Lower leg skin (tissue), 4 donors: ENCODE data around the gene SLC38A1. TPM values are rescaled to one million over a fixed set of nuclear protein-coding genes. Genes with fewer than 3 reads are reported as not detected.
"Not testable (repeated sequence)": the region's sequence is repeated elsewhere in the genome, so short reads cannot be mapped to it uniquely, and the experiment has no call there.

ENCODE experiments used
- DNase-seq, 2 donors: peaks; one replicate each; pipeline ENCODE4 v3.0.0-alpha.2; 2019; ENCODE audit warnings: low spot score in 2 of 2
- H3K4me3 ChIP-seq: fragments of 200-600 bp; sonication (generic); 2 replicates; pipeline ENCODE4 v1.5.1; 2017; ENCODE audit warnings: mild to moderate bottlenecking, low read depth; ENCODE audit not compliant: poor library complexity, severe bottlenecking
- POLR2A ChIP-seq, 2 donors: fragments of 450-650 bp; IDR thresholded peaks; one replicate each; pipeline ENCODE4 v1.6.1; 2016 to 2017; ENCODE audit warnings: antibody characterized with exemption in 2 of 2, mild to moderate bottlenecking in 1 of 2, moderate library complexity in 1 of 2
- WGBS, 2 donors: methylation state at CpG; one replicate each; pipeline ENCODE4 v1.1.5; 2018; 5-methylcytosine and 5-hydroxymethylcytosine counted together
- intact Hi-C: fragments of 100-400 bp; cut with DNase I; formaldehyde crosslinking; loops from one replicate; pipeline ENCODE4 v1.15.0; 2023; ENCODE audit warnings: low total_unique reads
- total RNA-seq, 4 donors: library from RNA; depleted of rRNA; stranded (reverse); fragments of >200 nt; gene quantifications; one replicate each; pipeline ENCODE4 v1.1.0, GENCODE V29; 2016
- TF ChIP-seq, protein P1 (sequence below), 3 donors: fragments of 450-650 bp; IDR thresholded peaks; one replicate each; pipeline ENCODE4 v1.5.1; 2016; ENCODE audit warnings: antibody characterized with exemption in 3 of 3, mild to moderate bottlenecking in 3 of 3, moderate library complexity in 2 of 3

Gene SLC38A1
- total RNA-seq, 4 donors from 2014 or later, result 87.3 to 118 (median 102) TPM

DNA sequence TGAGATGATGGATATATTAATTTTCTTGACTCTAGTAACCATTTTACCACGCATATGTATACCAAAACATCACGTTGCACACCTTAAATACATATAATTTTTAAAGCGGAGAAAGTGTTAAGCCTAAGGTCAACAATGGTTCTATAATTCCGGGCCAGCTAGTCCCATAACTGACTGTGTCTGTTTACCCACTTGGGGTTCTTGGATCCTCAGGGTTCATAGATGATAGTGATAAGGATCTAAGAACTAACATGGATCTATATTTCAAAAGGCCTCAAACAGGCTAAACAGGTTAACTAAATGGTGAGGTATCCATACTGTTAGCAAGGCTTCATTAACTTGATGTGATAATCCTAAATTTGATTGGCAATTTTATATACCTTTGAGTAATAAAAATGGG, 9.8 kb downstream of the SLC38A1 start:
- intact Hi-C loops, result no loop called here
- TF ChIP-seq POLR2A (IDR thresholded peaks at IDR 0.05), result no peak
- TF ChIP-seq, protein P1, sequence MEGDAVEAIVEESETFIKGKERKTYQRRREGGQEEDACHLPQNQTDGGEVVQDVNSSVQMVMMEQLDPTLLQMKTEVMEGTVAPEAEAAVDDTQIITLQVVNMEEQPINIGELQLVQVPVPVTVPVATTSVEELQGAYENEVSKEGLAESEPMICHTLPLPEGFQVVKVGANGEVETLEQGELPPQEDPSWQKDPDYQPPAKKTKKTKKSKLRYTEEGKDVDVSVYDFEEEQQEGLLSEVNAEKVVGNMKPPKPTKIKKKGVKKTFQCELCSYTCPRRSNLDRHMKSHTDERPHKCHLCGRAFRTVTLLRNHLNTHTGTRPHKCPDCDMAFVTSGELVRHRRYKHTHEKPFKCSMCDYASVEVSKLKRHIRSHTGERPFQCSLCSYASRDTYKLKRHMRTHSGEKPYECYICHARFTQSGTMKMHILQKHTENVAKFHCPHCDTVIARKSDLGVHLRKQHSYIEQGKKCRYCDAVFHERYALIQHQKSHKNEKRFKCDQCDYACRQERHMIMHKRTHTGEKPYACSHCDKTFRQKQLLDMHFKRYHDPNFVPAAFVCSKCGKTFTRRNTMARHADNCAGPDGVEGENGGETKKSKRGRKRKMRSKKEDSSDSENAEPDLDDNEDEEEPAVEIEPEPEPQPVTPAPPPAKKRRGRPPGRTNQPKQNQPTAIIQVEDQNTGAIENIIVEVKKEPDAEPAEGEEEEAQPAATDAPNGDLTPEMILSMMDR (IDR thresholded peaks at IDR 0.05), result no peak
- WGBS, 2 donors, result 87 to 89% methylated on average over 4 of the region's 4 CpGs
- no peak overlapping the region for H3K4me3 ChIP-seq
- DNase-seq, result no peak

DNA sequence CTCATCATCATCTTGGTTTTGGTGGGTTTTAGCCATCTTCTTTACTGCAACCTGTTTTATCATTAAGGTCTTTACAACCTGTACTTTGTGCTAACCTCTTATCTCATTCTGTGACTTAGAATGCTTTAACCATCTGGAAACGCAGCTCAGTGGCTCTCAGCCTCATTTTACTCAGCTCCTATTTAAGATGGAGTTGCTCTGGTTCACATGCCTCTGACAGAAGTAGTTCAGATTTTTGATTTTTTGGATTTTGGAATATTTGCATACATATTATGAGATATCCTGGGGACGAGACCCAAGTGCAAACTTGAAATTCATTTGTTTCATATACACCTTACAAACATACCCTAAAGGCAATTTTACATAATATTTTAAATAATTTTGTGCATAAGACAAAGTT, 10.7 kb downstream of the SLC38A1 start:
- WGBS, 2 donors, result 83 to 87% methylated on average over 2 of the region's 2 CpGs
- DNase-seq, result no peak
- TF ChIP-seq POLR2A (IDR thresholded peaks at IDR 0.05), result no peak
- TF ChIP-seq, protein P1 (IDR thresholded peaks at IDR 0.05), result no peak
- no peak overlapping the region for H3K4me3 ChIP-seq
- intact Hi-C loops, result no loop called here

DNA sequence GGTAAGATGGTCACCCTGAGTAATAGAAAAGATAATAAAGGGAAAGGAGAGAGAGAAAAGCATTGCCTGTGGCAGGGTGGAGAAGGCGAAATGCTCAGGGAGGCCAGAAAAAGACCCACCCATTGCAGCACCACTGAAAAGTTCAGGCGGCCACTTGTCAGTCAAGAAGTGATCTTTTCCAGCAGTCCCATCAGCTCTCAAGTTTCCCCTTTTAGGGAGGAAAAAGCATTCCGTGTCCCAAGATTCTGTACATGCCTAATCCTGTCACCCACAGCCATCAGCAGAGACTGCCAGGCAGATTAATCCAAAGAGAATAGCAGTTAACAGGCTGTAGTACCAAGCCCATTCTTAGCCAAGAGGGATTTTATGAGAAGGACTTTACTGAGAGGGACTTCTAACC, 11.9 kb downstream of the SLC38A1 start:
- H3K4me3 ChIP-seq, result no peak overlapping the region
- no peak for DNase-seq
- TF ChIP-seq, protein P1 (IDR thresholded peaks at IDR 0.05), result no peak
- no peak for TF ChIP-seq POLR2A (IDR thresholded peaks at IDR 0.05)
- intact Hi-C loops, result no loop called here
- WGBS, 2 donors, result 71 to 72% methylated on average over 3 of the region's 3 CpGs

DNA sequence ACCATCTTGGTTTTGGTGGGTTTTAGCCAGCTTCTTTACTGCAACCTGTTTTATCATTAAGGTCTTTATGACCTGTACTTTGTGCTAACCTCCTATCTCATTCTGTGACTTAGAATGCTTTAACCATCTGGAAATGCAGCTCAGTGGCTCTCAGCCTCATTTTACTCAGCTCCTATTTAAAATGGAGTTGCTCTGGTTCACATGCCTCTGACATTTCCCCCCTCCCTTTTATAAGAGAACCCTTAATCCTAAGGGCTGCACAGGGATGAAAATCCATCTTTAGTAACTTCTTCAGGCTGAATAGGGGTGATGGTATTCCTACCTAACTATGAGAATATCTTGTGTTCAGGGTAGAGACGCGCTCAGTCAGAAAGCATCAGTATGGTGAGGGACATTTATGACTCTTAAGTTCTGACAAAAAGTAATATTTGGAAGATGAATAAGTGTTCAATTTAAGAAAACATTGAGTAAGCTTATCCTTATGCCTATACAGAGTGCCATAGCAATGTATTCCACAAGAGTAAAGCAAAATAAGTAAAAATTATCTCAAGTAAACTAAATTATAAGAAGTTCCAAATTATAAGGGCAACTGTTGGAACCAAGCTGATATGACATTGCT, 15.2 kb downstream of the SLC38A1 start:
- H3K4me3 ChIP-seq, result no peak overlapping the region
- 94 to 100% methylated on average over 2 of the region's 2 CpGs for WGBS, 2 donors
- DNase-seq, result no peak
- intact Hi-C loops, result no loop called here
- TF ChIP-seq, protein P1 (IDR thresholded peaks at IDR 0.05), result no peak
- TF ChIP-seq POLR2A (IDR thresholded peaks at IDR 0.05), result no peak

GRCh38 chr12:46251994-46252393, 16.8 kb downstream of the SLC38A1 start:
- WGBS, 2 donors, result 93 to 94% methylated on average over 5 of the region's 5 CpGs
- intact Hi-C loops, DNase-seq, H3K4me3 ChIP-seq: not testable (repeated sequence)

DNA sequence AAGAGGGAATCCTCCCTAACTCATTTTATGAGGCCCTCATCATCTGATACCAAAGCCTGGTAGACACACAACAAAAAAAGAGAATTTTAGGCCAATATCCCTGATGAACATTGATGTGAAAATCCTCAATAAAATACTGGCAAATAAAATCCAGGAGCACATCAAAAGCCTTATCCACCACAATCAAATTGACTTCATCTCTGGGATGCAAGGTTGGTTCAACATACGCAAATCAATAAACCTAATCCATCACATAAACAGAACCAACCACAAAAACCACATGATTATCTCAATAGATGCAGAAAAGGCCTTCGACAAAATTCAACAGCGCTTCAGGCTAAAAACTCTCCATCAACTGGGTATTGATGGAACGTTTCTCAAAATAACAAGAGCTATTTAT, 18.9 kb downstream of the SLC38A1 start:
- WGBS, 2 donors, result 77 to 90% methylated on average over 4 of the region's 4 CpGs
- DNase-seq, intact Hi-C loops, H3K4me3 ChIP-seq: not testable (repeated sequence)

DNA sequence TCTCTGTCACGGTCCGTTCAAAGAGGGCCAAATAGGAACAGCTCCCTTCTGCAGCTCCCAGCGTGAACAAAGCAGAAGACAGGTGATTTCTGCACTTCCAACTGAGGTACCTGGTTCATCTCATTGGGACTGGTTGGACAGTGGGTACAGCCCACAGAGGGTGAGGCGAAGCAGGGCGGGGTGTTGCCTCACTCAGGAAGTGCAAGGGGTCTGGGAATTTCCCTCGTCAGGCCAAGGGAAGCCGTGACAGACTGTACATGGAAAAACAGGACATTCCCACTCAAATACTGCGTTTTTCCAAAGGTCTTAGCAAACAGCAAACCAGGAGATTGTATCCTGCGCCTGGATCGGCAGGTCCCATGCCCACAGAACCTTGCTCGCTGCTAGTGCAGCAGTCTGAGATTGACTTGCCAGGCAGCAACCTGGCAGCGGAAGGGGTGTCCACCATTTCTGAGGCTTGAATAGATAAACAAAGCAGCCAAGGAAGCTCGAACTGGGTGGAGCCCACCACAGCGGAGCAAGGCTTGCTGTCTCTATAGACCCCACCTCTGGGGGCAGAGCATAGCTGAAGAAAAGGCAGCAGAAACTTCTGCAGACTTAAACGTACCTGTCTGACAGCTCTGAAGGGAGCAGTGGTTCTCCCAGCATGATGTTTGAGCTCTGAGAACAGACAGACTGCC, 22.7 kb downstream of the SLC38A1 start:
- TF ChIP-seq POLR2A (IDR thresholded peaks at IDR 0.05), result no peak
- TF ChIP-seq, protein P1 (IDR thresholded peaks at IDR 0.05), result no peak

More for the DNA sequence above, 22.7 kb downstream of the SLC38A1 start:
- no peak overlapping the region for H3K4me3 ChIP-seq
- DNase-seq, result no peak
- intact Hi-C loops, result no loop called here
- 86% methylated on average over 15 of the region's 15 CpGs for WGBS, 2 donors
